ENCODE results near the gene IL1RAP.
A peak's percentile ranks its signal among the peaks of the same experiment; 100 is the strongest.

The IL1RAP gene

GRCh38 chr3:190564175-190564574 lies 50.3 kb downstream of the IL1RAP start:
- H3K4me3 ChIP-seq (ENCODE audit: low read length): no peak overlapping the region
- no peak for DNase-seq (ENCODE audit: low read depth, low spot score)

- no peak overlapping the region for H3K4me3 ChIP-seq (ENCODE audit: low read length)
- peak; percentile 70 for DNase-seq (ENCODE audit: low read depth, low spot score)
Measured at GRCh38 chr3:190566043-190566933, 52.4 kb downstream of the IL1RAP start.

GRCh38 chr3:190568036-190568435 lies 54.2 kb downstream of the IL1RAP start:
- H3K4me3 ChIP-seq (ENCODE audit: low read length): no peak overlapping the region
- DNase-seq (ENCODE audit: low read depth, low spot score): no peak

GRCh38 chr3:190574473-190574872 lies 60.6 kb downstream of the IL1RAP start:
- DNase-seq (ENCODE audit: low read depth, low spot score): no peak
- no peak overlapping the region for H3K4me3 ChIP-seq (ENCODE audit: low read length)

GRCh38 chr3:190575437-190576185 lies 61.7 kb downstream of the IL1RAP start:
- DNase-seq (ENCODE audit: low read depth, low spot score): peak; percentile 14

GRCh38 chr3:190577225-190577624 lies 63.3 kb downstream of the IL1RAP start:
- no peak for DNase-seq (ENCODE audit: low read depth, low spot score)
- H3K4me3 ChIP-seq (ENCODE audit: low read length): no peak overlapping the region

More at GRCh38 chr3:190575437-190576185, 61.7 kb downstream of the IL1RAP start:
- H3K4me3 ChIP-seq (ENCODE audit: low read length): no peak overlapping the region

- no peak overlapping the region for H3K4me3 ChIP-seq (ENCODE audit: low read length)
- DNase-seq (ENCODE audit: low read depth, low spot score): no peak
Measured at GRCh38 chr3:190579514-190580137, 65.7 kb downstream of the IL1RAP start.

- no peak for DNase-seq (ENCODE audit: low read depth, low spot score)
- no peak overlapping the region for H3K4me3 ChIP-seq (ENCODE audit: low read length)
Measured at GRCh38 chr3:190580417-190580816, 66.5 kb downstream of the IL1RAP start.

- DNase-seq (ENCODE audit: low read depth, low spot score): no peak
- H3K4me3 ChIP-seq (ENCODE audit: low read length): no peak overlapping the region
Measured at GRCh38 chr3:190581041-190581541, 67.2 kb downstream of the IL1RAP start.

- H3K4me3 ChIP-seq (ENCODE audit: low read length): no peak overlapping the region
- DNase-seq (ENCODE audit: low read depth, low spot score): no peak
Measured at GRCh38 chr3:190582667-190583066, 68.8 kb downstream of the IL1RAP start.

- no peak overlapping the region for H3K4me3 ChIP-seq (ENCODE audit: low read length)
- no peak for DNase-seq (ENCODE audit: low read depth, low spot score)
Measured at GRCh38 chr3:190585805-190586630, 72.1 kb downstream of the IL1RAP start.

- H3K4me3 ChIP-seq (ENCODE audit: low read length): no peak overlapping the region
- DNase-seq (ENCODE audit: low read depth, low spot score): no peak
Measured at GRCh38 chr3:190586631-190587011, 72.7 kb downstream of the IL1RAP start.

- DNase-seq (ENCODE audit: low read depth, low spot score): no peak
Measured at GRCh38 chr3:190588570-190588969, 74.7 kb downstream of the IL1RAP start.

GRCh38 chr3:190589326-190589725 lies 75.4 kb downstream of the IL1RAP start:
- DNase-seq (ENCODE audit: low read depth, low spot score): no peak
- no peak overlapping the region for H3K4me3 ChIP-seq (ENCODE audit: low read length)

More at GRCh38 chr3:190588570-190588969, 74.7 kb downstream of the IL1RAP start:
- no peak overlapping the region for H3K4me3 ChIP-seq (ENCODE audit: low read length)

- DNase-seq (ENCODE audit: low read depth, low spot score): no peak
- H3K4me3 ChIP-seq (ENCODE audit: low read length): no peak overlapping the region
Measured at GRCh38 chr3:190591080-190591479, 77.2 kb downstream of the IL1RAP start.

- DNase-seq (ENCODE audit: low read depth, low spot score): no peak
- H3K4me3 ChIP-seq (ENCODE audit: low read length): no peak overlapping the region
Measured at GRCh38 chr3:190593075-190593474, 79.2 kb downstream of the IL1RAP start.

GRCh38 chr3:190594171-190594570 lies 80.3 kb downstream of the IL1RAP start:
- DNase-seq (ENCODE audit: low read depth, low spot score): no peak
- H3K4me3 ChIP-seq (ENCODE audit: low read length): no peak overlapping the region

- H3K4me3 ChIP-seq (ENCODE audit: low read length): no peak overlapping the region
- DNase-seq (ENCODE audit: low read depth, low spot score): no peak
Measured at GRCh38 chr3:190595179-190595795, 81.4 kb downstream of the IL1RAP start.

Data from Jurkat, Clone E6-1 (cell line).